ENCODE data around the gene RNF130. TPM values are rescaled to one million over a fixed set of nuclear protein-coding genes. Genes with fewer than 3 reads are reported as not detected.
"Not testable (repeated sequence)": the region's sequence is repeated elsewhere in the genome, so short reads cannot be mapped to it uniquely, and the experiment has no call there.

Gene RNF130
- total RNA-seq, 1 donor from 2014 or later = 103 TPM

- intact Hi-C loops (cut with DNase I) = no loop called here
- Histone ChIP-seq H3K9me3 (no peaks in the 10 kb centered on the region), H3K27me3 (no peaks in the 10 kb centered on the region), H3K4me1 (no peaks in the 10 kb centered on the region), H3K4me3 (no peak overlapping the region), H3K27ac (no peak overlapping the region), H3K36me3 (peaks cover 0 to 6% of the 10 kb centered on the region in 2 donors)
- no peak for TF ChIP-seq CTCF (IDR thresholded peaks at IDR 0.05)
- TF ChIP-seq POLR2A (IDR thresholded peaks at IDR 0.05) = no peak
- no peak for TF ChIP-seq POLR2AphosphoS5 (IDR thresholded peaks at IDR 0.05; ENCODE audit: insufficient read depth in 1 of 2, low read depth in 1 of 2)
- DNase-seq (ENCODE audit: extremely low spot score in 2 of 2) = no peak
These were observed 70.4 kb downstream of the RNF130 start for GRCh38 chr5:180001136-180001535.

GRCh38 chr5:179998485-179998884 is 73.1 kb downstream of the RNF130 start:
- no peaks in the 10 kb centered on the region for H3K27me3 ChIP-seq
- H3K4me3 ChIP-seq = no peak overlapping the region
- TF ChIP-seq CTCF (IDR thresholded peaks at IDR 0.05) = no peak
- no peak for TF ChIP-seq POLR2AphosphoS5 (IDR thresholded peaks at IDR 0.05; ENCODE audit: insufficient read depth in 1 of 2, low read depth in 1 of 2)
- TF ChIP-seq POLR2A (IDR thresholded peaks at IDR 0.05) = no peak
- no peaks in the 10 kb centered on the region for H3K4me1 ChIP-seq
- H3K9me3 ChIP-seq = no peaks in the 10 kb centered on the region
- peaks cover 0 to 6% of the 10 kb centered on the region in 2 donors for H3K36me3 ChIP-seq
- intact Hi-C loops (cut with DNase I) = no loop called here
- no peak for DNase-seq (ENCODE audit: extremely low spot score in 2 of 2)
- H3K27ac ChIP-seq = no peak overlapping the region

GRCh38 chr5:179994583-179995323 is 76.8 kb downstream of the RNF130 start:
- Histone ChIP-seq H3K9me3 (no peaks in the 10 kb centered on the region), H3K27me3 (no peaks in the 10 kb centered on the region), H3K4me3 (no peak overlapping the region), H3K36me3 (no peaks in the 10 kb centered on the region), H3K27ac (no peak overlapping the region), H3K4me1 (no peaks in the 10 kb centered on the region)
- DNase-seq (ENCODE audit: extremely low spot score in 2 of 2) = no peak
- TF ChIP-seq POLR2A (IDR thresholded peaks at IDR 0.05) (no peak), POLR2AphosphoS5 (IDR thresholded peaks at IDR 0.05; ENCODE audit: insufficient read depth in 1 of 2, low read depth in 1 of 2) (no peak), CTCF (IDR thresholded peaks at IDR 0.05) (no peak)
- intact Hi-C loops (cut with DNase I) = no loop called here

GRCh38 chr5:179992855-179993254 is 78.7 kb downstream of the RNF130 start:
- DNase-seq (ENCODE audit: extremely low spot score in 2 of 2); intact Hi-C loops (cut with DNase I); H3K27me3 ChIP-seq: not testable (repeated sequence)

GRCh38 chr5:179991106-179991505 is 80.5 kb downstream of the RNF130 start:
- intact Hi-C loops (cut with DNase I) = no loop called here
- H3K27me3 ChIP-seq = no peaks in the 10 kb centered on the region

More at GRCh38 chr5:179992855-179993254, 78.7 kb downstream of the RNF130 start:
- not testable (repeated sequence) for H3K4me3 ChIP-seq, H3K27ac ChIP-seq, H3K9me3 ChIP-seq, H3K4me1 ChIP-seq, H3K36me3 ChIP-seq

GRCh38 chr5:179990525-179990924 is 81.0 kb downstream of the RNF130 start:
- H3K4me3 ChIP-seq; H3K27ac ChIP-seq; intact Hi-C loops (cut with DNase I); H3K36me3 ChIP-seq; H3K9me3 ChIP-seq; H3K4me1 ChIP-seq; H3K27me3 ChIP-seq; DNase-seq (ENCODE audit: extremely low spot score in 2 of 2): not testable (repeated sequence)

More at GRCh38 chr5:179991106-179991505, 80.5 kb downstream of the RNF130 start:
- TF ChIP-seq CTCF (IDR thresholded peaks at IDR 0.05) (no peak), POLR2AphosphoS5 (IDR thresholded peaks at IDR 0.05; ENCODE audit: insufficient read depth in 1 of 2, low read depth in 1 of 2) (no peak), POLR2A (IDR thresholded peaks at IDR 0.05) (no peak)
- Histone ChIP-seq H3K9me3 (no peaks in the 10 kb centered on the region), H3K4me1 (no peaks in the 10 kb centered on the region), H3K4me3 (no peak overlapping the region), H3K27ac (no peak overlapping the region), H3K36me3 (no peaks in the 10 kb centered on the region)
- no peak for DNase-seq (ENCODE audit: extremely low spot score in 2 of 2)

Data from vagina (tissue), 2 donors.